KOPT-K1 (cell line): ENCODE measurements around the gene IL36RN.
"Not testable (repeated sequence)": the region's sequence is repeated elsewhere in the genome, so short reads cannot be mapped to it uniquely, and the experiment has no call there.

Source experiments
- H3K27ac ChIP-seq: fragments of 200-600 bp; sonication (generic); 2 replicates; pipeline ENCODE4 v1.5.1; 2016; ENCODE audit warnings: antibody characterized with exemption, mild to moderate bottlenecking, low read depth, low read length; ENCODE audit not compliant: poor library complexity, severe bottlenecking
- H3K36me3 ChIP-seq: fragments of 200-600 bp; sonication (generic); 2 replicates; pipeline ENCODE4 v1.5.1; 2017; ENCODE audit warnings: antibody characterized with exemption, mild to moderate bottlenecking, low read length, moderate library complexity; ENCODE audit not compliant: insufficient read depth
- H3K9me3 ChIP-seq: fragments of 200-600 bp; sonication (generic); 2 replicates; pipeline ENCODE4 v1.5.1; 2017; ENCODE audit warnings: antibody characterized with exemption, low read length, mild to moderate bottlenecking; ENCODE audit not compliant: insufficient read depth, poor library complexity, severe bottlenecking

Gene IL36RN

GRCh38 chr2:113093613-113093977, 34.6 kb downstream of the IL36RN start:
- Histone ChIP-seq H3K27ac (no peak overlapping the region), H3K9me3 (peaks cover 6% of the 10 kb centered on the region), H3K36me3 (no peaks in the 10 kb centered on the region)

GRCh38 chr2:113096306-113096705, 37.3 kb downstream of the IL36RN start:
- H3K27ac ChIP-seq, H3K9me3 ChIP-seq, H3K36me3 ChIP-seq: not testable (repeated sequence)

GRCh38 chr2:113096842-113097618, 38.0 kb downstream of the IL36RN start:
- H3K9me3 ChIP-seq, H3K36me3 ChIP-seq, H3K27ac ChIP-seq: not testable (repeated sequence)

GRCh38 chr2:113098041-113098440, 39.0 kb downstream of the IL36RN start:
- Histone ChIP-seq H3K36me3 (no peaks in the 10 kb centered on the region), H3K27ac (no peak overlapping the region), H3K9me3 (peaks cover 9% of the 10 kb centered on the region)

GRCh38 chr2:113098532-113098931, 39.5 kb downstream of the IL36RN start:
- H3K27ac ChIP-seq = no peak overlapping the region
- peaks cover 9% of the 10 kb centered on the region for H3K9me3 ChIP-seq
- H3K36me3 ChIP-seq = no peaks in the 10 kb centered on the region

GRCh38 chr2:113102133-113102532, 43.1 kb downstream of the IL36RN start:
- Histone ChIP-seq H3K36me3 (no peaks in the 10 kb centered on the region), H3K9me3 (peaks cover 9% of the 10 kb centered on the region), H3K27ac (no peak overlapping the region)

GRCh38 chr2:113103277-113103676, 44.3 kb downstream of the IL36RN start:
- H3K27ac ChIP-seq = no peak overlapping the region
- no peaks in the 10 kb centered on the region for H3K36me3 ChIP-seq

GRCh38 chr2:113104054-113104611, 45.1 kb downstream of the IL36RN start:
- H3K27ac ChIP-seq = no peak overlapping the region
- H3K36me3 ChIP-seq = no peaks in the 10 kb centered on the region
- peaks cover 4% of the 10 kb centered on the region for H3K9me3 ChIP-seq

More at GRCh38 chr2:113103277-113103676, 44.3 kb downstream of the IL36RN start:
- H3K9me3 ChIP-seq = peaks cover 4% of the 10 kb centered on the region

GRCh38 chr2:113105047-113105785, 46.2 kb downstream of the IL36RN start:
- no peak overlapping the region for H3K27ac ChIP-seq
- no peaks in the 10 kb centered on the region for H3K36me3 ChIP-seq
- H3K9me3 ChIP-seq = peaks cover 4% of the 10 kb centered on the region

- no peaks in the 10 kb centered on the region for H3K36me3 ChIP-seq
- H3K27ac ChIP-seq = no peak overlapping the region
- no peaks in the 10 kb centered on the region for H3K9me3 ChIP-seq
Observed at GRCh38 chr2:113111121-113111520, 52.1 kb downstream of the IL36RN start.

- H3K9me3 ChIP-seq = no peaks in the 10 kb centered on the region
- H3K36me3 ChIP-seq = no peaks in the 10 kb centered on the region
- no peak overlapping the region for H3K27ac ChIP-seq
Observed at GRCh38 chr2:113111823-113112287, 52.9 kb downstream of the IL36RN start.

- H3K9me3 ChIP-seq = no peaks in the 10 kb centered on the region
- H3K36me3 ChIP-seq = no peaks in the 10 kb centered on the region
- no peak overlapping the region for H3K27ac ChIP-seq
Observed at GRCh38 chr2:113112441-113112840, 53.4 kb downstream of the IL36RN start.

GRCh38 chr2:113112871-113113270, 53.9 kb downstream of the IL36RN start:
- Histone ChIP-seq H3K9me3 (no peaks in the 10 kb centered on the region), H3K36me3 (no peaks in the 10 kb centered on the region), H3K27ac (no peak overlapping the region)

- Histone ChIP-seq H3K36me3 (no peaks in the 10 kb centered on the region), H3K9me3 (no peaks in the 10 kb centered on the region)
Observed at GRCh38 chr2:113113807-113114206, 54.8 kb downstream of the IL36RN start.

More at GRCh38 chr2:113113807-113114206, 54.8 kb downstream of the IL36RN start:
- no peak overlapping the region for H3K27ac ChIP-seq
